Coronary artery (tissue), 2 donors: ENCODE data around the gene SPIC.
"Not testable (repeated sequence)": the region's sequence is repeated elsewhere in the genome, so short reads cannot be mapped to it uniquely, and the experiment has no call there.

Experiments used
- DNase-seq: peaks from one replicate; pipeline ENCODE4 v3.0.0-alpha.2; 2017; ENCODE audit warnings: low spot score
- H3K27ac ChIP-seq, 2 donors: fragments of 200-600 bp; sonication (generic); one replicate each; pipeline ENCODE4 v1.5.1; 2016 to 2019
- H3K4me3 ChIP-seq: fragments of 200-600 bp; sonication (generic); 2 replicates; pipeline ENCODE4 v1.5.1; 2016; ENCODE audit warnings: mild to moderate bottlenecking, moderate library complexity
- TF ChIP-seq, protein P1 (sequence below): fragments of 200-600 bp; sonication (generic); IDR thresholded peaks from one replicate; pipeline ENCODE4 v1.5.1; 2019; ENCODE audit warnings: antibody characterized with exemption

SPIC gene

GRCh38 chr12:101459642-101460346 lies 15.3 kb upstream of the SPIC start:
- TF ChIP-seq, protein P1, sequence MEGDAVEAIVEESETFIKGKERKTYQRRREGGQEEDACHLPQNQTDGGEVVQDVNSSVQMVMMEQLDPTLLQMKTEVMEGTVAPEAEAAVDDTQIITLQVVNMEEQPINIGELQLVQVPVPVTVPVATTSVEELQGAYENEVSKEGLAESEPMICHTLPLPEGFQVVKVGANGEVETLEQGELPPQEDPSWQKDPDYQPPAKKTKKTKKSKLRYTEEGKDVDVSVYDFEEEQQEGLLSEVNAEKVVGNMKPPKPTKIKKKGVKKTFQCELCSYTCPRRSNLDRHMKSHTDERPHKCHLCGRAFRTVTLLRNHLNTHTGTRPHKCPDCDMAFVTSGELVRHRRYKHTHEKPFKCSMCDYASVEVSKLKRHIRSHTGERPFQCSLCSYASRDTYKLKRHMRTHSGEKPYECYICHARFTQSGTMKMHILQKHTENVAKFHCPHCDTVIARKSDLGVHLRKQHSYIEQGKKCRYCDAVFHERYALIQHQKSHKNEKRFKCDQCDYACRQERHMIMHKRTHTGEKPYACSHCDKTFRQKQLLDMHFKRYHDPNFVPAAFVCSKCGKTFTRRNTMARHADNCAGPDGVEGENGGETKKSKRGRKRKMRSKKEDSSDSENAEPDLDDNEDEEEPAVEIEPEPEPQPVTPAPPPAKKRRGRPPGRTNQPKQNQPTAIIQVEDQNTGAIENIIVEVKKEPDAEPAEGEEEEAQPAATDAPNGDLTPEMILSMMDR: no peak
- Histone ChIP-seq H3K4me3 (no peak overlapping the region), H3K27ac (peak overlapping the region in 1 of 2 donors; percentile 29)
- DNase-seq: no peak

GRCh38 chr12:101468948-101469347 lies 6.2 kb upstream of the SPIC start:
- TF ChIP-seq, protein P1: no peak
- Histone ChIP-seq H3K4me3 (no peak overlapping the region), H3K27ac (no peak overlapping the region)
- no peak for DNase-seq

GRCh38 chr12:101470939-101471338 lies 4.2 kb upstream of the SPIC start:
- no peak for DNase-seq
- H3K4me3 ChIP-seq: no peak overlapping the region
- TF ChIP-seq, protein P1: no peak
- no peak overlapping the region for H3K27ac ChIP-seq

DNA sequence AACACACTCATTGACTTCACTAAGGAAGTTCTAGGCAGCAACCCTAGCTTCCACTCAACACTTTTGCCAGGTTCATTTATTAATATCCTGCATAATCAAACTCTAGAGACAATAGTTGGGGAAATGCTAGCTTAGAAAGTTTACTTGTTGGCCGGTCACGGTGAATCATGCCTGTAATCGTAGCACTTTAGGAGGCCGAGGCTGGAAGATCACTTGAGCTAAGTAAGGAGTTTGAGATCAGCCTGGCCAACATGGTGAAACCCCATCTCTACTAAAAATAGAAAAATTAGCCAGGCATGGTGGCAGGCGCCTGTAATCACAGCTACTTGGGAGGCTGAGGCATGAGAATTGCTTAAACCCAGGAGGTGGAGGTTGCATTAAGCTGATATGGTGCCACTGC lies 3.3 kb upstream of the SPIC start:
- H3K27ac ChIP-seq, H3K4me3 ChIP-seq, DNase-seq: not testable (repeated sequence)

DNA sequence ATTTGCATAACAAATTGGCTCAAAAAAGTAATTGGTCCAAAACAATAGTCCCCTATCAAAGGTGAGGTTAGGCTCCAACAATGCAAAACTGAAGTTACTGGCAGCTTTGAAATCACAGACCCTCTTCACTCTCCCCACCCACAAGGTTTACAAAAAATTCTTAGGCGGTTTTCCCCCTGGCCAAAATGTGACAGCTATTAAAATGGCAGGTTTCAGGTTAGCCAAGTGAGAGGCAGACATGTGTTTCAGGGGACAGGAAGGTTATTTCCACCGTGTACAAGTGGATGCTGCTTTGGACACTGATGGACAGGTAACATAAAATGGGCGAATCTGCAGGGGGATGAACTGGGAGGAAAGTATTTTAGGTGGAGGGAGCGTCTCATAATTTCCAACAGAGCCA lies 888 bp upstream of the SPIC start:
- TF ChIP-seq, protein P1: no peak
- Histone ChIP-seq H3K27ac (no peak overlapping the region), H3K4me3 (no peak overlapping the region)
- no peak for DNase-seq

DNA sequence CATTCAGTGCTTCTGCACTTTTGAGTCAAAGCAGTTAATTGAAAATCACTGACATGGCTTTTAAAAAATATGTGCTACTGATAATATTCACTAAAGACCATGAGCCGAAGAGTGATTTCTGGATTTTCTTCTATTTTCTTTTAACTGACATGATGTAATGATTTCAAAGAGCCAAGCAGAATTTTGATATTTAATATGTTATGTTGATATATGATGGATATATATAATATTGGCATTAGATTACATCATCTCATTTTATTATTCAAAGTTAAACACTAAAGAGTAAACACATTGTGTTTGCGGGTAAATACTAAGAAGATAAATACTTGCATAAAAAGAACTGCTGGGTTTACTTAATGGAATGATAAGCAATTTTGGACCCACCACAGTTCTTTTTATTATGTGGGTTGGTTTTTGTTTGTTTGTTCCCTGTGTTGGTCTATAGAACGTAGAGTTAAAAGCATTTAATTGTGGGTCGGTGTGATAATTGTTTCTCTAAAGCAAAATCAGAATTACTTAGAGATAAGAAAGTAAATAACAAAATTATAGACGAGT lies 692 bp downstream of the SPIC start:
- TF ChIP-seq, protein P1: no peak
- Histone ChIP-seq H3K27ac (no peak overlapping the region), H3K4me3 (no peak overlapping the region)
- no peak for DNase-seq

DNA sequence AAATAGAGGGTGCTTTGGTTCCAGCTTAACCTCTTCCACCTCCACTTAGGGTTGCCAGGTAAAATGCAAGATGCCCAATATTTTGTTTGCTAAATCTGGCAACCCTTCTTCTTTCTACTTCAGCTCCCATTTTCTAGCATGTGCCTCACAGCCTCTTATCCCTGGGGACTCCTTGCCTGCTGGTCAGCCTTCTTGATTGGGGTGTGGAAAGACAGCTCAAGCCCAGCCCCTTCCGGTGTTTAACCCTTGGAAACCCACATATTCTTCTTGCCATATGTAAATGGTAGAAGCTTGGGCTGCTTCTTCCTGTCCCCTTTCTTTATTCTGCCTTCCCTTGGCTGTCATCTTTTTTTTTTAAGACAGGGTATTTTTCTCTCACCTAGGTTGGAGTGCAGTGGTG lies 5.7 kb downstream of the SPIC start:
- Histone ChIP-seq H3K4me3 (no peak overlapping the region), H3K27ac (no peak overlapping the region)
- no peak for DNase-seq
- TF ChIP-seq, protein P1: no peak
